ENCODE data around the gene RGS14. TPM values are rescaled to one million over a fixed set of nuclear protein-coding genes. Genes with fewer than 3 reads are reported as not detected.

The RGS14 gene
- total RNA-seq, 4 donors from 2014 or later = 16.5 to 49.6 (median 24.4) TPM

DNA sequence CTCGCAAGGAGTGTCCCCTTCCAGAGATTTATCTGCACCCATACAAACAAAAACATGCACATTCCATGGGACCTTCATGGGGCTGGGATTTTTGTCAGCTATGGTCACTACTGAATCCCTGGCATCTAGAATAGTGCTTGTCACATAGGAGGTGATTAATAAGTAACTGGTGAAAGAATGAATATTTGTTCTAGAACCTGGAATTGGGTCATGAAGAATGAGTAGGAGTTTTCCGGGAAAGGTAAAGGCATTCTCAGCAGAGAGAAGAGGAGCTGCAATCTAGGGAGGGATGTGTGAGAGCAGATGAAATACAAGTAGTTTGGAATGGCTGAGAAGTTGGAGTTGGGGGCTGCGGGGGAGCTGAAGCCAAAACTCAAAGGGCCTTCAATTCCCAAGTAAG is 3.5 kb upstream of the RGS14 start:
- in situ Hi-C loops (cut with MboI; ENCODE audit: low pct_ligation_motif_present in 1 of 4, low pct_unique_long_range_greater_than_20kb in 1 of 4, low sequenced_read_pairs in 3 of 4) = no loop called here

DNA sequence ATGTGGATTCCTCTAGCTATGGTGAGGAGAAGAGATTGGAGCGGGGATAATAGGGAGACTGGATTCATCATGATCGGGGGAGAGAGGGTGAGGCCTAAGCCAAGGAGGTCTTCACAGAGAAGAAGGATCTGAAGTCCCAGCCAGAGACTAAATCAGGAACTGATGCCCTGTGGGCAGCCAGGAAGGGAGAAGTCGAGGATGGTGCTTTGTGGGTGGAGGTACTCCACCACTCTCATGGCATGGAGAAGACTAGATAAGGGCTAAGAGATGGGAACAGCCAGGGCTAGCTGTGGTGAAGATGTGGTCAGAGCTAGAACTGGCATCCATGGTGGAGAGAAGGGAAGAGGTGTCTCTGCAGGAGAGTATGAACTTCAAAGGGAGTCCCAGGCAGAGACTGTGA is 3.0 kb upstream of the RGS14 start:
- intact Hi-C loops (cut with DNase I; ENCODE audit: low total_unique reads) (no loop called here), in situ Hi-C loops (cut with MboI; ENCODE audit: low pct_ligation_motif_present in 1 of 4, low pct_unique_long_range_greater_than_20kb in 1 of 4, low sequenced_read_pairs in 3 of 4) (no loop called here)
- no peak overlapping the region for H3K4me3 ChIP-seq
- no peaks in the 10 kb centered on the region for H3K9me3 ChIP-seq
- H3K4me1 ChIP-seq = peaks cover 25 to 40% (median 31%) of the 10 kb centered on the region in 4 donors
- 83 to 90% methylated on average over 2 to 3 of the region's 3 CpGs for whole genome bisulfite sequencing, 2 donors (ENCODE audit: low coverage in 1 of 2)
- TF ChIP-seq, protein P1, sequence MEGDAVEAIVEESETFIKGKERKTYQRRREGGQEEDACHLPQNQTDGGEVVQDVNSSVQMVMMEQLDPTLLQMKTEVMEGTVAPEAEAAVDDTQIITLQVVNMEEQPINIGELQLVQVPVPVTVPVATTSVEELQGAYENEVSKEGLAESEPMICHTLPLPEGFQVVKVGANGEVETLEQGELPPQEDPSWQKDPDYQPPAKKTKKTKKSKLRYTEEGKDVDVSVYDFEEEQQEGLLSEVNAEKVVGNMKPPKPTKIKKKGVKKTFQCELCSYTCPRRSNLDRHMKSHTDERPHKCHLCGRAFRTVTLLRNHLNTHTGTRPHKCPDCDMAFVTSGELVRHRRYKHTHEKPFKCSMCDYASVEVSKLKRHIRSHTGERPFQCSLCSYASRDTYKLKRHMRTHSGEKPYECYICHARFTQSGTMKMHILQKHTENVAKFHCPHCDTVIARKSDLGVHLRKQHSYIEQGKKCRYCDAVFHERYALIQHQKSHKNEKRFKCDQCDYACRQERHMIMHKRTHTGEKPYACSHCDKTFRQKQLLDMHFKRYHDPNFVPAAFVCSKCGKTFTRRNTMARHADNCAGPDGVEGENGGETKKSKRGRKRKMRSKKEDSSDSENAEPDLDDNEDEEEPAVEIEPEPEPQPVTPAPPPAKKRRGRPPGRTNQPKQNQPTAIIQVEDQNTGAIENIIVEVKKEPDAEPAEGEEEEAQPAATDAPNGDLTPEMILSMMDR (IDR thresholded peaks at IDR 0.05) = no peak
- TF ChIP-seq POLR2A (IDR thresholded peaks at IDR 0.05) (no peak), EP300 (IDR thresholded peaks at IDR 0.05; ENCODE audit: low read depth) (no peak), POLR2AphosphoS5 (IDR thresholded peaks at IDR 0.05) (no peak)
- H3K27me3 ChIP-seq = no peaks in the 10 kb centered on the region
- H3K27ac ChIP-seq = no peak overlapping the region
- no peak for DNase-seq
- no peaks in the 10 kb centered on the region for H3K36me3 ChIP-seq

More for the DNA sequence above, 3.5 kb upstream of the RGS14 start:
- DNase-seq = no peak
- Histone ChIP-seq H3K27me3 (no peaks in the 10 kb centered on the region), H3K4me1 (peaks cover 26 to 43% (median 36%) of the 10 kb centered on the region in 4 donors), H3K36me3 (no peaks in the 10 kb centered on the region), H3K9me3 (no peaks in the 10 kb centered on the region), H3K4me3 (no peak overlapping the region), H3K27ac (no peak overlapping the region)
- whole genome bisulfite sequencing, 2 donors (ENCODE audit: low coverage in 1 of 2) = 80 to 94% methylated on average over 2 to 3 of the region's 3 CpGs
- TF ChIP-seq EP300 (IDR thresholded peaks at IDR 0.05; ENCODE audit: low read depth) (no peak), POLR2AphosphoS5 (IDR thresholded peaks at IDR 0.05) (no peak), POLR2A (IDR thresholded peaks at IDR 0.05) (no peak)
- TF ChIP-seq, protein P1 (IDR thresholded peaks at IDR 0.05) = no peak
- intact Hi-C loops (cut with DNase I; ENCODE audit: low total_unique reads) = no loop called here

DNA sequence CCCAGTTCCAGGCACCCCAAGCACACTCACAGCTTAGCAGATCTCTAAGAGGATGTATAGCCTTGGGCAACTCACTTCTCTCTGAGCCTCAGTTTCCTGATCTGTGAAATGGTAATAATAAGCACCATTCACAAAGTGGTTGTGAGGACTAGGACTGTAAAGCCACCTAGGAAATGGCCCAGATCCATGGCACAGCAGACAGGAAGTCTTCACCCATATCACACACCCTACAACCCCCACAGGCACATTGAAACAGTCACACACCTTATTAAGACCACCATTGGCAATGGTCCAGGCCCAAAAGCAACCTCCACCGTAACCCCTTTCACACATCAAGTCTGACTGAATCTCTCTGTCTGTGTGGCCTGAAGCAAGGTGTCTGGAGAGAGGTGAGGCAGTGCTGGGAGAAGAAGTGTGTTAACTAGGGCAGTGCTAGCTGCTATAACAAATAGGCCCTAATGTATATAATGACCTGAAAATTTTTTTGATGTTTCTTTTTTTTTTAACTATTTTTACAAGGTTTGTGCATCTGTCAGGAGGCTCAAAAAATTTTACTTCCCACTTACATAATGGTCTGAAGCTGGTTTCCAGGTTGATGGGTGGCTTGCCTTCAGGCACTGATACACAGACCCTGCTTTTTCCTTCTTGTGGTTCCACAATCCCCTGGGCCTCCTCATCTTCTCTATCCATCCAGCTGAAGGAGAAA is 2.4 kb upstream of the RGS14 start:
- intact Hi-C loops (cut with DNase I; ENCODE audit: low total_unique reads) (no loop called here), in situ Hi-C loops (cut with MboI; ENCODE audit: low pct_ligation_motif_present in 1 of 4, low pct_unique_long_range_greater_than_20kb in 1 of 4, low sequenced_read_pairs in 3 of 4) (no loop called here)
- WGBS, 2 donors (ENCODE audit: low coverage in 1 of 2) = 83% methylated on average over 1 of the region's 1 CpG; no CpG with 5 or more reads in 1 of the 2 donors
- Histone ChIP-seq H3K4me3 (no peak overlapping the region), H3K36me3 (no peaks in the 10 kb centered on the region), H3K4me1 (peaks cover 19 to 34% (median 25%) of the 10 kb centered on the region in 4 donors), H3K27me3 (no peaks in the 10 kb centered on the region), H3K9me3 (no peaks in the 10 kb centered on the region), H3K27ac (no peak overlapping the region)
- DNase-seq = no peak
- TF ChIP-seq, protein P1 (IDR thresholded peaks at IDR 0.05) = no peak
- TF ChIP-seq POLR2AphosphoS5 (IDR thresholded peaks at IDR 0.05) (no peak), EP300 (IDR thresholded peaks at IDR 0.05; ENCODE audit: low read depth) (no peak), POLR2A (IDR thresholded peaks at IDR 0.05) (no peak)

DNA sequence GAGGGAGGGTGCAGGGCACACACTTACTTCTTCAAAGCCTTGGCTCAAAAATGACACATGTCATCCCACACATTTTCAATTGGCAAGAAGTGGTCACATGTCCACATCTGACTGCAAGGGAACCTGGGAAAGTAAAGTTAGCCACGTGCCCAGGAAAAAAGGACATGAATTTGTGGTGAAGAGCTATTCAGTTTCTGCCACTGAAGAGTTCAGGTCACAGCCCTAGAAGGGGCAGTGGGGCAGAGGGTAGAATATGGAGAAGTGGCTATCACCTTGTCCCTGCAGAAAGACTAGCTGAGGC is 1.9 kb upstream of the RGS14 start:
- TF ChIP-seq EP300 (IDR thresholded peaks at IDR 0.05; ENCODE audit: low read depth) (no peak), POLR2A (IDR thresholded peaks at IDR 0.05) (no peak)
- TF ChIP-seq, protein P1 (IDR thresholded peaks at IDR 0.05) = no peak
- intact Hi-C loops (cut with DNase I; ENCODE audit: low total_unique reads) = no loop called here
- in situ Hi-C loops (cut with MboI; ENCODE audit: low pct_ligation_motif_present in 1 of 4, low pct_unique_long_range_greater_than_20kb in 1 of 4, low sequenced_read_pairs in 3 of 4) = no loop called here
- H3K27ac ChIP-seq = no peak overlapping the region
- no peak overlapping the region for H3K4me3 ChIP-seq
- 22 to 29% methylated on average over 1 of the region's 1 CpG for WGBS, 2 donors (ENCODE audit: low coverage in 1 of 2)
- peaks cover 14 to 29% (median 20%) of the 10 kb centered on the region in 4 donors for H3K4me1 ChIP-seq
- DNase-seq = no peak
- H3K36me3 ChIP-seq = no peaks in the 10 kb centered on the region
- H3K9me3 ChIP-seq = no peaks in the 10 kb centered on the region
- no peaks in the 10 kb centered on the region for H3K27me3 ChIP-seq
